H1 (cell line): ENCODE data around the gene PLLP. TPM values are rescaled to one million over a fixed set of nuclear protein-coding genes. Genes with fewer than 3 reads are reported as not detected.

ENCODE experiments used
- RAD21 ChIP-seq, 2 experiments: IDR thresholded peaks in 1 of 2; conservative IDR thresholded peaks in 1 of 2; 2 replicates each; pipeline ENCODE4 v1.6.1; 2011; ENCODE audit warnings: low read depth in 2 of 2, low read length in 2 of 2, improper control_type of control experiment in 1 of 2, inconsistent platforms in 1 of 2, mild to moderate bottlenecking in 1 of 2, moderate library complexity in 1 of 2
- polyA plus RNA-seq, 7 experiments: library from polyadenylated mRNA; depleted of rRNA in 3 of 7; stranded (reverse) in 5 of 7; unstranded in 2 of 7; fragments of >200 nt in 5 of 7; fragments of 200-250 nt in 2 of 7; gene quantifications; 1 replicate in 5 of 7; 2 replicates in 1 of 7; 4 replicates in 1 of 7; pipeline versions ENCODE4 v1.2.1 to v1.2.3, GENCODE V29; 2011 to 2013; ENCODE audit warnings: missing spikeins in 2 of 7, mixed read lengths in 2 of 7
- total RNA-seq: library from RNA; stranded (reverse); fragmentation: NEBNext Ultra II Directional; extraction: Animal tissue kit (Norgen Biotek cat#: 25700); gene quantifications from 2 replicates; pipeline ENCODE4 v1.2.1, GENCODE V29; 2021

Gene PLLP
- total and polyA plus RNA-seq, 2 of the 8 experiments (the other 6 are each of a cell fraction or from before 2014, with no cell fraction given), result 2.9 to 10.6 TPM

DNA sequence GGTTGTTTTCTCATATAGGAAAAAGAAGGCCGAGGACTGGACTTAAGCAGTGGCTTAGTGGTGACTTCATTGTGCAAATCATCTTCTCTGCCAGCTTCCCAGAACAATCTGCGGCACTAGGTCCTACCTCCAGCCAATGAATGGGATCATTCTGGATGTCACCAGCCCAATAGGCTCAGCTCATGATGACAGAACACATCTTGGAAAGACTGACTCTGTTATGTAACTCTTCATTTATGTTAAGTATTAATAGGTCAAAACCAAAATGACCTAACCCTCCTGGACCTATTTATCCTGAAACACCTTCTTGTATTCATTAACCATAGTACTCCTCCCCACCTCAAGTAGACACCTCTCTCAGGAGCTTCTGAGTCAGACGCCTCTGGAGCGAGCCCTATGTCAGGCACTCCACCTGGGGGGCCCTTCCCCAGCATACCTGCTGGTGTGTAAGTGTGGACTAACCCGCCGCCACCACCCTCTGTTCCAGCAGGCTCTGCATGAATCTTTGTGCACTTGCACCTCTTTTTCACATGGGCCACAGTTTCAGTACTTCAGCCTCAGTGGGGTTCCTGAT lies 32.2 kb downstream of the PLLP start (continued):
- TF ChIP-seq RAD21 (IDR thresholded peaks at IDR 0.05 in 1 of 2, conservative IDR thresholded peaks at IDR 0.05 in 1 of 2; ENCODE audit: low read depth in 2 of 2, low read length in 2 of 2), result no peak
